Osteocyte (in vitro differentiated cells): ENCODE results near the gene FCAMR. TPM values are rescaled to one million over a fixed set of nuclear protein-coding genes. Genes with fewer than 3 reads are reported as not detected.

Experiments
- DNase-seq: peaks from one replicate; pipeline ENCODE4 v3.0.0; 2021; ENCODE audit warnings: mixed read lengths; ENCODE audit not compliant: unreplicated experiment; ENCODE audit errors: extremely low spot score
- H3K27ac Mint-ChIP-seq: one replicate; pipeline ENCODE4 v1.8.0; 2021; ENCODE audit warnings: mild to moderate bottlenecking, mixed read lengths; ENCODE audit not compliant: unreplicated experiment
- H3K27me3 Mint-ChIP-seq: one replicate; pipeline ENCODE4 v1.8.0; 2021; ENCODE audit warnings: mixed read lengths; ENCODE audit not compliant: unreplicated experiment
- H3K36me3 Mint-ChIP-seq: one replicate; pipeline ENCODE4 v1.8.0; 2021; ENCODE audit warnings: mixed read lengths; ENCODE audit not compliant: unreplicated experiment
- H3K4me1 Mint-ChIP-seq: one replicate; pipeline ENCODE4 v1.8.0; 2021; ENCODE audit warnings: mixed read lengths; ENCODE audit not compliant: unreplicated experiment
- H3K4me3 Mint-ChIP-seq: one replicate; pipeline ENCODE4 v1.8.0; 2021; ENCODE audit warnings: mild to moderate bottlenecking, moderate library complexity, mixed read lengths; ENCODE audit not compliant: unreplicated experiment
- H3K9me3 Mint-ChIP-seq: one replicate; pipeline ENCODE4 v1.8.0; 2021; ENCODE audit warnings: mixed read lengths; ENCODE audit not compliant: unreplicated experiment
- long read RNA-seq: library from polyadenylated mRNA; unstranded; transcript quantifications from one replicate; pipeline ENCODE4 v2.0.0, GENCODE V29; 2021
- total RNA-seq: library from RNA; stranded (reverse); gene quantifications from 2 replicates; pipeline ENCODE4 v1.2.1, GENCODE V29; 2021
- TF ChIP-seq, protein P1 (sequence below): fragments of 200-600 bp; sonication (generic); IDR thresholded peaks from 2 replicates; pipeline ENCODE4 v1.5.0; 2021; ENCODE audit warnings: antibody characterized with exemption, mild to moderate bottlenecking, moderate library complexity

FCAMR gene, protein sequence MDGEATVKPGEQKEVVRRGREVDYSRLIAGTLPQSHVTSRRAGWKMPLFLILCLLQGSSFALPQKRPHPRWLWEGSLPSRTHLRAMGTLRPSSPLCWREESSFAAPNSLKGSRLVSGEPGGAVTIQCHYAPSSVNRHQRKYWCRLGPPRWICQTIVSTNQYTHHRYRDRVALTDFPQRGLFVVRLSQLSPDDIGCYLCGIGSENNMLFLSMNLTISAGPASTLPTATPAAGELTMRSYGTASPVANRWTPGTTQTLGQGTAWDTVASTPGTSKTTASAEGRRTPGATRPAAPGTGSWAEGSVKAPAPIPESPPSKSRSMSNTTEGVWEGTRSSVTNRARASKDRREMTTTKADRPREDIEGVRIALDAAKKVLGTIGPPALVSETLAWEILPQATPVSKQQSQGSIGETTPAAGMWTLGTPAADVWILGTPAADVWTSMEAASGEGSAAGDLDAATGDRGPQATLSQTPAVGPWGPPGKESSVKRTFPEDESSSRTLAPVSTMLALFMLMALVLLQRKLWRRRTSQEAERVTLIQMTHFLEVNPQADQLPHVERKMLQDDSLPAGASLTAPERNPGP
- total RNA-seq, result not detected in 2 replicates
- long read RNA-seq, result 0 reads

DNA sequence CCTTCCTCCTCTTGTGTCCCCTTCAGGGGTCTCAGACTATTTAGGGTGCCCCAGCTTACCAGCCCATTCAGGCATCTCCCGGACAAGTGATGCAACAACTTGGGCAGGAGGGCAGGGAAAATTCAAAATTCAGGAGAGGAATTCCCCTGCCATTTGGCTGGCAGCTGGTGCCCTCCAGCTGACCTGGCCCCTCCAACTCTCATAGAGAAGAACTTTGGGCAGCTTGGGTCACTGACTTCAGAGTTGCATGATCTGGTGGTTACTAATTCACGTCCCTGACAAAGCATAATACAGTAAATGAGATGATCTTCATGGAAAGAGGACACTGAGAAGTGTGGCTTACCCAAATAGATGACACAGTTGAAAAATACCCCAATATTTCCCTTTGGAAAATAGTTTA is at the start of gene FCAMR:
Gene FCAMR (minus strand): TSS at position 15 of the 400 bp plus-strand sequence. CDS start 335 bp downstream, outside the sequence.
- Mint-ChIP-seq H3K27me3 (peaks cover 24% of the 10 kb centered on the region), H3K27ac (no peak within 1 kb of the TSS)
- DNase-seq, result no peak

DNA sequence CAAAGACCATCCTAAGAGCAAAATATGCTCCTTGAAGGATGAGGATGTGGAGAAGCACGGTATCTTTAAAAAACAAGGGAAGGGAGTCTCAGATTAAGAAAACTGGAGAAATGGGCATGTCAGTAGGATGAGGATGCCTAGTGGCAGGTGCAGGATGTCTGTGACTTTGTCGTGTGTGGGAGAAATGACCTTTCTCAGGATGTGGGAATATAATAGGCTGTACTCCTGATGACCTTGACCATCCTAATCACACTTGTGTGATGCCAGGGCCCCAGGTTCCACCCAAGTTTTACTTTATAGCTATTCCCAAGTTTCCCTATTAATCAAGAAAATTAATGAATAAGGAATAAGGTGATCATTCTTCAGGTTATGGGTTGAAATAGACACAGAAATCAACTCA is 49.4 kb upstream of the FCAMR start:
- Mint-ChIP-seq H3K27me3 (peaks cover 4% of the 10 kb centered on the region), H3K27ac (no peak overlapping the region), H3K4me3 (no peak overlapping the region), H3K36me3 (no peaks in the 10 kb centered on the region), H3K4me1 (peaks cover 4% of the 10 kb centered on the region), H3K9me3 (no peaks in the 10 kb centered on the region)
- no peak for DNase-seq
- TF ChIP-seq, protein P1, sequence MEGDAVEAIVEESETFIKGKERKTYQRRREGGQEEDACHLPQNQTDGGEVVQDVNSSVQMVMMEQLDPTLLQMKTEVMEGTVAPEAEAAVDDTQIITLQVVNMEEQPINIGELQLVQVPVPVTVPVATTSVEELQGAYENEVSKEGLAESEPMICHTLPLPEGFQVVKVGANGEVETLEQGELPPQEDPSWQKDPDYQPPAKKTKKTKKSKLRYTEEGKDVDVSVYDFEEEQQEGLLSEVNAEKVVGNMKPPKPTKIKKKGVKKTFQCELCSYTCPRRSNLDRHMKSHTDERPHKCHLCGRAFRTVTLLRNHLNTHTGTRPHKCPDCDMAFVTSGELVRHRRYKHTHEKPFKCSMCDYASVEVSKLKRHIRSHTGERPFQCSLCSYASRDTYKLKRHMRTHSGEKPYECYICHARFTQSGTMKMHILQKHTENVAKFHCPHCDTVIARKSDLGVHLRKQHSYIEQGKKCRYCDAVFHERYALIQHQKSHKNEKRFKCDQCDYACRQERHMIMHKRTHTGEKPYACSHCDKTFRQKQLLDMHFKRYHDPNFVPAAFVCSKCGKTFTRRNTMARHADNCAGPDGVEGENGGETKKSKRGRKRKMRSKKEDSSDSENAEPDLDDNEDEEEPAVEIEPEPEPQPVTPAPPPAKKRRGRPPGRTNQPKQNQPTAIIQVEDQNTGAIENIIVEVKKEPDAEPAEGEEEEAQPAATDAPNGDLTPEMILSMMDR, result no peak

More for the DNA sequence above, at the start of gene FCAMR:
- H3K36me3 Mint-ChIP-seq, result no peaks in the 10 kb centered on the region
- no peaks in the 10 kb centered on the region for H3K9me3 Mint-ChIP-seq
- H3K4me1 Mint-ChIP-seq, result no peaks in the 10 kb centered on the region
- TF ChIP-seq, protein P1, result no peak
- H3K4me3 Mint-ChIP-seq, result no peak within 1 kb of the TSS

DNA sequence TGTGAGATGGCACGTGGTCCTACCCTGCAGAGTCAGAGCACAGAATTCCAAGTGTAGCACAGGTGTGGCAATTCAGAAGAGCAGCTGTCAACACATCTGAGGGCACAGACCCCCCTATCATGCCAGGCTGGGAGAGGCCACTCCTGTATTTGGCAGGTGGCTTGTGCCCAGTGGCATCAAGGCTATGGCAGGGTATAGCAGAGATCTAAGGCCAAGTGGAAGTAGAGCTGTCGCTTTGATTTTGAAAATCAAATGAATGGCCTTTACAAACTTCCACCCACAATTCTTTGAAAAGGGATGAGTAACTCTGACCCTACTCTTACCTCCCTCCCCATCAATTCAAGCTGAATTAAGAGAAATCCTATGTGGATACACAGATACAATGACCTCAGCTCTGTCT is 48.9 kb upstream of the FCAMR start:
- H3K36me3 Mint-ChIP-seq, result no peaks in the 10 kb centered on the region
- peaks cover 9% of the 10 kb centered on the region for H3K27me3 Mint-ChIP-seq
- no peaks in the 10 kb centered on the region for H3K4me1 Mint-ChIP-seq
- H3K27ac Mint-ChIP-seq, result no peak overlapping the region
- H3K9me3 Mint-ChIP-seq, result no peaks in the 10 kb centered on the region
- no peak overlapping the region for H3K4me3 Mint-ChIP-seq
- DNase-seq, result no peak
- TF ChIP-seq, protein P1, result no peak

DNA sequence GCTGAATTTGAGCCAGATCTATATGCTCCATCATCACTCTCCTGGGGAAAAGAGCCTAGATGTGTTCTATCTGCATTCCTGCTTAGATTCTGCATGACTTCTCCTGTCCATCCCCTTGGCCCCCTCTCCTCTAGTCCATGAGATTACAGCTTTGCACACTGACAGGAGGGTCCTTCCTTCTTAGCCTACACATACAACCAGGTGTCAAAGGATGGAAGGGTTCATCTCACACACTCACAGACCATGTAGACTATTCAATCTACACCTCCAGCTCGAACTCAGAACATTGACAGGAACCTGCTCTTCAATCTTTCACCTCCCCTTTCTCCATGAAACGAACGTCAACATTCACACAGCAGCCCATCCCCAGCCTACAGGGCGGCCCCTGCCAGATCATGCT is 48.4 kb upstream of the FCAMR start:
- Mint-ChIP-seq H3K9me3 (no peaks in the 10 kb centered on the region), H3K4me1 (no peaks in the 10 kb centered on the region), H3K4me3 (no peak overlapping the region), H3K27me3 (peaks cover 10% of the 10 kb centered on the region), H3K27ac (no peak overlapping the region), H3K36me3 (no peaks in the 10 kb centered on the region)
- no peak for DNase-seq
- TF ChIP-seq, protein P1, result no peak
